ENCODE results near the gene MAMSTR.
A peak's percentile ranks its signal among the peaks of the same experiment; 100 is the strongest.

The MAMSTR gene

GRCh38 chr19:48756212-48756611 is 36.7 kb upstream of the MAMSTR start:
- Histone ChIP-seq H3K4me3 (ENCODE audit: low read depth, low read length) (no peak overlapping the region), H3K27ac (ENCODE audit: extremely low read depth, low read depth, low read length) (peak overlapping the region; percentile 54; the same call in 1 of the 2 replicates), H3K9me3 (ENCODE audit: control insufficient read depth, insufficient read depth, low read depth, low read length) (no peaks in the 10 kb centered on the region), H3K4me1 (ENCODE audit: control insufficient read depth, insufficient read depth, low read length) (peaks cover 3% of the 10 kb centered on the region; the same call in 1 of the 2 replicates), H3K36me3 (ENCODE audit: control insufficient read depth in 2 of 2, insufficient read depth in 1 of 2, low read length in 2 of 2) (no peaks in the 10 kb centered on the region)
- POLR2A ChIA-PET, result interaction anchor here (0.7 kb wide), 1 partner anchor 9 kb away, joined by 3 read pairs; the partner anchor contains the start of gene IZUMO1
- TF ChIP-seq CTCF (tag by site-specific recombination; IDR thresholded peaks at IDR 0.05) (no peak), OVOL3 (tag by site-specific recombination; IDR thresholded peaks at IDR 0.05) (no peak), ZNF510 (tag by site-specific recombination; IDR thresholded peaks at IDR 0.05; ENCODE audit: insufficient replicate concordance) (no peak), AEBP2 (tag by site-specific recombination; IDR thresholded peaks at IDR 0.05; ENCODE audit: borderline replicate concordance) (no peak)
- CTCF ChIA-PET, result interaction anchor here (0.7 to 2.2 kb wide), 2 partner anchors 24 to 32 kb away, joined by 3 to 6 read pairs; no protein-coding TSS in a partner anchor

GRCh38 chr19:48755787-48756186 is 36.3 kb upstream of the MAMSTR start:
- TF ChIP-seq GLIS2 (tag by site-specific recombination; IDR thresholded peaks at IDR 0.05) (no peak), PRDM10 (tag by site-specific recombination; IDR thresholded peaks at IDR 0.05) (0 out of 2 replicates have a peak, but pooled peaks have one; percentile 55), ZNF555 (tag by site-specific recombination; conservative IDR thresholded peaks at IDR 0.05) (no peak), ZNF335 (tag by site-specific recombination; conservative IDR thresholded peaks at IDR 0.05) (peak; percentile 96), ZEB2 (tag by site-specific recombination; IDR thresholded peaks at IDR 0.05) (no peak), PATZ1 (tag by site-specific recombination; IDR thresholded peaks at IDR 0.05) (peak; percentile 1; the same call in 1 of the 2 replicates), ZNF571 (tag by site-specific recombination; IDR thresholded peaks at IDR 0.05) (no peak)
- ChIA-PET CTCF (interaction anchor here (0.7 to 2.2 kb wide), 3 partner anchors 24 to 40 kb away, joined by 3 to 6 read pairs (median 4); no protein-coding TSS in a partner anchor), POLR2A (interaction anchor here (0.7 kb wide), 1 partner anchor 9 kb away, joined by 3 read pairs; the partner anchor contains the start of gene IZUMO1)
- H3K27ac ChIP-seq (ENCODE audit: extremely low read depth, low read depth, low read length), result peak overlapping the region; percentile 54; the same call in 1 of the 2 replicates
- H3K9me3 ChIP-seq (ENCODE audit: control insufficient read depth, insufficient read depth, low read depth, low read length), result no peaks in the 10 kb centered on the region
- peaks cover 3% of the 10 kb centered on the region; the same call in 1 of the 2 replicates for H3K4me1 ChIP-seq (ENCODE audit: control insufficient read depth, insufficient read depth, low read length)
- no peaks in the 10 kb centered on the region for H3K36me3 ChIP-seq (ENCODE audit: control insufficient read depth in 2 of 2, insufficient read depth in 1 of 2, low read length in 2 of 2)
- no peak overlapping the region for H3K4me3 ChIP-seq (ENCODE audit: low read depth, low read length)
